Fibroblast of pulmonary artery (primary cell): Measurements from ENCODE around the gene KMT2C.
A peak's percentile ranks its signal among the peaks of the same experiment; 100 is the strongest.
"Not testable (repeated sequence)": the region's sequence is repeated elsewhere in the genome, so short reads cannot be mapped to it uniquely, and the experiment has no call there.

Experiments
- DNase-seq: peaks from one replicate; pipeline ENCODE4 v3.0.0-alpha.2; 2010; ENCODE audit warnings: low read depth
- H3K4me3 ChIP-seq: replicated peaks from 2 replicates; pipeline ENCODE4 v1.5.1; 2011; ENCODE audit warnings: low read depth, mild to moderate bottlenecking, control low read depth, low read length, moderate library complexity
- TF ChIP-seq, protein P1 (sequence below): IDR thresholded peaks from 2 replicates; pipeline ENCODE4 v1.5.1; 2011; ENCODE audit warnings: mild to moderate bottlenecking, control low read depth, low read length, inconsistent platforms; ENCODE audit errors: missing control alignments

KMT2C gene

GRCh38 chr7:152313831-152314604 is 121.8 kb downstream of the KMT2C start:
- peak overlapping the region; percentile 2 for H3K4me3 ChIP-seq
- TF ChIP-seq, protein P1, sequence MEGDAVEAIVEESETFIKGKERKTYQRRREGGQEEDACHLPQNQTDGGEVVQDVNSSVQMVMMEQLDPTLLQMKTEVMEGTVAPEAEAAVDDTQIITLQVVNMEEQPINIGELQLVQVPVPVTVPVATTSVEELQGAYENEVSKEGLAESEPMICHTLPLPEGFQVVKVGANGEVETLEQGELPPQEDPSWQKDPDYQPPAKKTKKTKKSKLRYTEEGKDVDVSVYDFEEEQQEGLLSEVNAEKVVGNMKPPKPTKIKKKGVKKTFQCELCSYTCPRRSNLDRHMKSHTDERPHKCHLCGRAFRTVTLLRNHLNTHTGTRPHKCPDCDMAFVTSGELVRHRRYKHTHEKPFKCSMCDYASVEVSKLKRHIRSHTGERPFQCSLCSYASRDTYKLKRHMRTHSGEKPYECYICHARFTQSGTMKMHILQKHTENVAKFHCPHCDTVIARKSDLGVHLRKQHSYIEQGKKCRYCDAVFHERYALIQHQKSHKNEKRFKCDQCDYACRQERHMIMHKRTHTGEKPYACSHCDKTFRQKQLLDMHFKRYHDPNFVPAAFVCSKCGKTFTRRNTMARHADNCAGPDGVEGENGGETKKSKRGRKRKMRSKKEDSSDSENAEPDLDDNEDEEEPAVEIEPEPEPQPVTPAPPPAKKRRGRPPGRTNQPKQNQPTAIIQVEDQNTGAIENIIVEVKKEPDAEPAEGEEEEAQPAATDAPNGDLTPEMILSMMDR: no peak
- peak; percentile 98 for DNase-seq

DNA sequence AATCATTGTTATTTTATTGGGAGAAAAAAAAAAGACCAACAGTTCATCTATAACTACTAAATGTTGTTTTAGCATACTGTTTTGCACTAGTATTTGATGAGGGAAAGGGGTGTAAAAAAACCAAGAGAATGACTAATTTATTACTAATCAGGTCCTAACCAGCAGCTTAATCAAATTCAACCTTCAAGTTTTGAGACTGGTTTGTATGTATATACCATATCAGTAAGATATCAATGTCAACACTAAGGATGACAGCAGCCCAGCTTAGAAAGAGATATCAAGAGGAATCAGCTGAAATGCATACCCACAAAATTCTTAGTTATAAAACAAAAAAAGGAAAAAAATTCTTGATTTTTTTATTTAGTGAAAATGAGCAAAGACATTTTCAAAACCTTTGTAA is 122.6 kb downstream of the KMT2C start:
- no peak overlapping the region for H3K4me3 ChIP-seq
- TF ChIP-seq, protein P1: no peak

DNA sequence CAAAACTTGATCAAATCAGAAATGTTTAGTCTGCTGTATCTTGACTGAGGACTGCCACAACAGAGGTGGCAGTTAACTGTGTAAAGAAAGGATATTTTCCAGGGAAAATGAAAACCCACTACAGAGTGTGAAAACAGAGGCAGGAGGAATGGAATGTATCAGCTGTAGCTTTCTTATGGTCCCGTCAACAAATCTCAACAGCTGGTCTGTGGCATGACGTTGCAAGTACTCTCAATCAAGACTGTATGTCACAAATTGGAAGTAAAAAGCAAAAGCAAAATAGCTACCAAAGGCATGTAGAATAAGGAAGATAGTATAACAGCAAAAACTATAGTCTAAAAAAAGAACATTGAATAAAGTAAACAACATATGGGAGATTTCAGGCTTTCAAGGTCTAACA is 123.5 kb downstream of the KMT2C start:
- peak; percentile 62 for DNase-seq
- TF ChIP-seq, protein P1: no peak
- H3K4me3 ChIP-seq: no peak overlapping the region

More for the DNA sequence above, 122.6 kb downstream of the KMT2C start:
- no peak for DNase-seq

GRCh38 chr7:152307902-152308301 is 127.9 kb downstream of the KMT2C start:
- no peak for DNase-seq
- no peak overlapping the region for H3K4me3 ChIP-seq
- TF ChIP-seq, protein P1: no peak

DNA sequence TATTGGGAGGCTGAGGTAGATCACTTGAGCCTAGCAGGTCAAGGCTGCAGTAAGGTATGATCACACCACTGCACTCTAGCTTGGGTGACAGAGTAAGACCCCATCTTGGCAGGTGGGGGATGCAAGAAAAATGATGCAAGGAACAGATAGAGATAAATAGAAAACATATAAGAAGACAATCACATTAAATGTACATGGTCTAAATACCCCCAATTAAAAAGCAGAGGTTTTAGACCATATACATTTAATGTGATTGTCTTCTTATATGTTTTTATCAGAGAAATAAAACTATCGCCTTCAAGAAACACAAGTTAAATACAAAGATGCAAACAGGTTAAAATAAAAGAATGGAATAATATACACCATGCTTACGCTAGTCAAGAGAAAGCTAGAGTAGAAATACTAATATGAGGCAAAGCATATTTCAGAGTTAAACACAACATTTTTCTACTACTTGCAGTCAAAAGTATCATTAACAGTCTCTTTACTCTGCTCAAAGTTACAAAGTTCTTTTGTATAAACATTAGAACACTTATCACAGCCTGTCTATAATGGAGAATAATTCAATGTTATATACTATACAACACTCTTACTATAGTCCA is 136.2 kb downstream of the KMT2C start:
- not testable (repeated sequence) for H3K4me3 ChIP-seq, DNase-seq

DNA sequence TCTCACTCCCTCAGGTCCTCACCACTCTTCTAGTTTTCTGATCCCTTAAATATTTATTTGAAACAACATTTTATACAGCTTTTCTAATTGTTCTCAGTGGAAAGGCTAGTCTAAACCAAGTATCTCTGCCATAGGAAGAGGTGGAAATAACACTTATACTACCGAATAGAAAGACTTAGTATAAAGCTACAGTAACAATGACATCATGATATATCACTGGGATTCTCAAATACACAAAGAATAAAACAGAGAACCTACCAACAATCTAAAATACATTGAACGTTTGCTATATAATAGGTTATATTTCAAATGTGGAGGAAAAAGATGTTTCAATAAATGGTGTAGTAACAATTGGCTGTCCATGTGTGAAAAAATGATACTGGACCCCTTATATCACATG is 142.9 kb downstream of the KMT2C start:
- H3K4me3 ChIP-seq: no peak overlapping the region
- TF ChIP-seq, protein P1: no peak
- no peak for DNase-seq

- DNase-seq, H3K4me3 ChIP-seq: not testable (repeated sequence)
Measured at GRCh38 chr7:152286972-152287371, 148.8 kb downstream of the KMT2C start.

GRCh38 chr7:152286219-152286618 is 149.6 kb downstream of the KMT2C start:
- not testable (repeated sequence) for H3K4me3 ChIP-seq, DNase-seq

GRCh38 chr7:152284998-152285397 is 150.8 kb downstream of the KMT2C start:
- not testable (repeated sequence) for H3K4me3 ChIP-seq, DNase-seq

GRCh38 chr7:152277687-152278086 is 158.1 kb downstream of the KMT2C start:
- DNase-seq, H3K4me3 ChIP-seq: not testable (repeated sequence)

- H3K4me3 ChIP-seq: not testable (repeated sequence)
- peak; percentile 57 for DNase-seq
Measured at GRCh38 chr7:152270427-152270826, 165.4 kb downstream of the KMT2C start.

DNA sequence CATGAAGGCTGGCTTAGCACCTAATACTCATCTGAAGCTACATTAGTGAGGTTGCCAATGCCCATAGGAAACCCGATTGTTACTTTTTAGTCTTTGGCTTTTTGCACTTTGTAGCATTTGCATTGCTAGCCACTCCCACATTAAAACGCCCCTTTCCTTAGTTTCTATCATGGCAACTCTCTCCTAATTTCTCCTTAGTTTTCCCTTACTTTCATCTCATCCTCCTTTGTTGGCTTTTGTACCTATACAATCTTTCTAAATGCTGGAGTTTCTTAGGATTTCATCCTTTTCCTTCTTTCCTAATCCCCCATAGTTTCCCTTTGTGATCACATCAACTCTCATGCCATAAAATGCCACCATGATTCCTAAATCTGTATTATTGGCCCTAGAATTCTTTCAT is 168.9 kb downstream of the KMT2C start:
- not testable (repeated sequence) for H3K4me3 ChIP-seq, DNase-seq

DNA sequence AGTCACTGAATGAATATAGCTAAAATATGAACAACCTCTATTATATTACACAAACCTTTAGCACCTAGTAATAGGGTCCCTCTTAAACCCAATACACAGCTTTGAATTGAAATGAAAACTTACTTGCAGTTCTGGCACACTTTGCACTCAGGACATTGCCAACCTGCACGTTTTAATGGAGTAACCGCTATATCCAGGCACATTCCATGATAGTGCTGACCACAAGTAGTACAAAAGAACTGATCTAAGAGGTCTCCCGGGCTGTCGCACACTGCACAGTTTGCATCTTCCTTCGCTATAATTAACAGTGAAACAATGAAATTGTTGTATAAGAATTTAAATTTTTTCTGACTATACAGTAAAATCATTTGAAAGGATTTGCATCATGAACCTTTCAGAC is 170.9 kb downstream of the KMT2C start:
- H3K4me3 ChIP-seq, DNase-seq: not testable (repeated sequence)
